ENCODE results near the gene INSYN1.

DNA sequence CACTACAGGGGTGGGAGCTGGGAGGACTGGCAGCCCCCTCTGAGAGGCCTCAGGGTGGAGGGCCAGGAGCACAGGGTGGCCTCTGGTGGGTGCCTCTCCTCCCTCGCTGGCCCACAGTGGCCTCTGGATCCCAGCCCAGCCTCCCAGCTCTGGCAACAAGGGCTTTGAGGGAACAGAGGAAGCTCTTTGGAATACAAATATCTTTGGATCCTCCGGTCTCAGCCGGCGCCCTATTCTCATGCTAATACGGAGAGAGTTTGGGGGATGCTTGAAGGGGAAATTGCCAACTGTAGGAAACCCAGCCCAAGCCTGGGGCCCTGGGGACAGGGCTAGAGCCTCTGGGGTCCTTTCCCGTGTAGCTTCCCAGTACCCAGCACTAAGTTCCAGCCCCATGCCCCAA is 33.4 kb upstream of the INSYN1 start:
- TF ChIP-seq EP300 (IDR thresholded peaks at IDR 0.05), result no peak
- TF ChIP-seq, protein P1, sequence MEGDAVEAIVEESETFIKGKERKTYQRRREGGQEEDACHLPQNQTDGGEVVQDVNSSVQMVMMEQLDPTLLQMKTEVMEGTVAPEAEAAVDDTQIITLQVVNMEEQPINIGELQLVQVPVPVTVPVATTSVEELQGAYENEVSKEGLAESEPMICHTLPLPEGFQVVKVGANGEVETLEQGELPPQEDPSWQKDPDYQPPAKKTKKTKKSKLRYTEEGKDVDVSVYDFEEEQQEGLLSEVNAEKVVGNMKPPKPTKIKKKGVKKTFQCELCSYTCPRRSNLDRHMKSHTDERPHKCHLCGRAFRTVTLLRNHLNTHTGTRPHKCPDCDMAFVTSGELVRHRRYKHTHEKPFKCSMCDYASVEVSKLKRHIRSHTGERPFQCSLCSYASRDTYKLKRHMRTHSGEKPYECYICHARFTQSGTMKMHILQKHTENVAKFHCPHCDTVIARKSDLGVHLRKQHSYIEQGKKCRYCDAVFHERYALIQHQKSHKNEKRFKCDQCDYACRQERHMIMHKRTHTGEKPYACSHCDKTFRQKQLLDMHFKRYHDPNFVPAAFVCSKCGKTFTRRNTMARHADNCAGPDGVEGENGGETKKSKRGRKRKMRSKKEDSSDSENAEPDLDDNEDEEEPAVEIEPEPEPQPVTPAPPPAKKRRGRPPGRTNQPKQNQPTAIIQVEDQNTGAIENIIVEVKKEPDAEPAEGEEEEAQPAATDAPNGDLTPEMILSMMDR (IDR thresholded peaks at IDR 0.05), result no peak

Measured in ovary (tissue), 3 donors.